Cerebellar nuclear complex (tissue), 1 donor: Measurements from ENCODE around the gene CTNNA2.
"Not testable (repeated sequence)": the region's sequence is repeated elsewhere in the genome, so short reads cannot be mapped to it uniquely, and the experiment has no call there.

Source experiments
- DNase-seq, 2 experiments: peaks; one replicate each; lab custom pipeline; 2025; lab: John Stamatoyannopoulos, UW

Gene CTNNA2

DNA sequence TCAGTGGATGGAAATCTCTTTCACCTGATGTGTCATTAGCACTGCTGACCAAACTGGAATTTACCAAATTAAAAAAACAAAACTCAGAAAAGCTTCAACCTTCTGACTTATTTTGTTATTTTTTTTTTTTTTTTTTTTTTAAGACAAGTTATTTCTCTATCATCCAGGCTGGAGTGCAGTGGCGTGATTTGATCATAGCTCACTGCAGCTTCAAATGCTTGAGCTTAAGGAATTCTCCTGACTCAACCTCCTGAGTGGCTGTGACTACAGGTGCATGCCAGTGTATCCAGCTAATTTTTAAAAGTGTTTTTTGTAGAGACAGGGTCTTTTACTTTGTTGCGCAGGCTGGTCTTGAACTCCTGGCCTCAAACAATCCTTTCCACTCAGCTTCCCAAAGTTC lies 636.1 kb downstream of the CTNNA2 start:
- DNase-seq, result no peak

DNA sequence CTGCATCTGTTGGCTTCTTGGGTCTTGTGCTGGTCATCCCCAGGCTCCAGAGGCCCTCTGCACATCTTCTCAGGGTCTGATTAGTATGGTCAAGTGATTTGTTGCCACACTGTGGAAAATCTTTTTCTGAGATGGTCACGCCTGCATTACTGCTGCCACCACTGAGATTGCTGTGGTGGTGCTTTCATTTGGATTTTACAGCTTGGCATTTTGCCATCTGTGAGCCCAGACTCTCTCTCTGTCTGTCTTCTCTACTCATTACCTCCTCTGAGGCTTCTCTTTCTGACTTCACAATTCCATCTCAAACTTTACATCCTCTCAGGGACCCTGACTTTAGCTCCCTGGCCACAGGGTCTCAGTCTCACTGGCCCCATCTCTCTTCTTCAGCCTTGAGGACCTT lies 637.1 kb downstream of the CTNNA2 start:
- DNase-seq, result no peak

DNA sequence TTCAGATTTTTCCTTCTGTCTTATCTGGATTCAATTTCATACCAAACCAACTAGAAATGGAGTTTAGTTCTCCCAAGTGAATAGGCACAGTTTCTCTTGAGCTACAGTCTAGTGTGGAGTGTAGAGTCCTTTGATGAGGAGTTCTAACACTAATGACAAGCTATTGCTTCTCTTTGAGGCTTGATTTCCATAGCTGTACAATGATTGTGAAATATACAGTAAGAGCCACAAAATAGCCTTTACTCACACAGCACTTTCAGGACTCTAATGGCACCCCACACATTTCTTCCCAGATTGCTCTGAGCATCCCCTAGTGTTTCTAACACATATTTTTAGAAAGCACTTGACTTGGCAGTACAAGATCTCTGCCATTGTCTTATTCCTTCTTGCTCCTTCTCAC lies 638.4 kb downstream of the CTNNA2 start:
- no peak for DNase-seq

DNA sequence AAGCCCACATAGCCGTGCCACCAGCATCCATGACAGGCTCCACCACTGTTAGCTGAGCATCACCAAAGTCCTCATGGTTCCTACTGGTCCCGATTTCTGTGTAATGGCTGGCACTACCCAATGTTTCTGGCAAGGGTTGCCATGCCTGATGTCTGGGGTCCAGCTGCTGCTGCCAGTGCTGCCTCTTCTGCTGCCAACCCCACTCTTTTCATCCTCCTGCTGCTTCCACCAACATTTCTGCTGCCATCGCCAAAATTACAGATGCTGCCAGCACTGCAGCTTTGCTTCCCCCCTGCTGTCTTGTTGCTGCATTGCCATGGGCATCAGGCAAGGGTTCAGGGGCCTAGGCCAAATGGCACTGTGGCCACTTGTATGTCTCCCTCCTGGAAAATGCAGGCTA lies 638.8 kb downstream of the CTNNA2 start:
- no peak for DNase-seq

DNA sequence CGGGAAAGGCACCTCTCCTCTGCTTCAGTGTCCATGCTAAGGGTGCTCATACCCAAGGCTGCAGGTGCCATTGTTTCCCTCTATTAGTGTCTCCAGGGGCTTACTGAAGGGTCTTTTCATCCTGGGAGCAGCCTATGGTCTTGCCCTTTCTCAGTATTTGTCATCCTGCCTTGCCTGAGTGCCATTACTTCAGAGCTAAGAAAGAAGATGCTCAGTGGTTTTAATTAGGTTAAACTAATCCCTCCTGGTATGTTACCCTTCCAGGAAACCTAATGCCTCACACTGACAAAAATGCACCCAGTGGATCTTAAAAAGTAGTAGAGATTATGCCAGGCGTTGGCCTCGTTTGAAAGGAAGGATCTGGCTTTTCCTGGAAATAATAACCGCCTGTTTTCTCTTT lies 640.3 kb downstream of the CTNNA2 start:
- DNase-seq, result no peak

DNA sequence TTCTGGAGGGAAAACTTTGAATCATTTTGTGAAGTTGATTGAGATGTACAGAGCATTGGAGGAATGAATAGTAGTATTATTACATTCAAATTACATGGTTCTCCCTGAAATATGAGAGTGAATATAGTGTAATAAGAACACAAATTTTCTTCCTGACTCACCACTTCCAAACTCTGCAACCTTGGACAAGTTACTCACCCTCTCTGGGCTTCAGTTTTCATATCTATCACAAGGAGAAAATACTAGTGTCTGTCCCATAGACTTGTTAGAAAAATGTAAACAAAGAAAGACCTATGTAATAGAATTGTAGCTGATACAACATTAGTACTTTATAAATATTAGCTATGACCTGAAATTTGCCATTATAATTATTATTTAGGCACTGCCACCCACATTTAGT lies 640.9 kb downstream of the CTNNA2 start:
- no peak for DNase-seq

DNA sequence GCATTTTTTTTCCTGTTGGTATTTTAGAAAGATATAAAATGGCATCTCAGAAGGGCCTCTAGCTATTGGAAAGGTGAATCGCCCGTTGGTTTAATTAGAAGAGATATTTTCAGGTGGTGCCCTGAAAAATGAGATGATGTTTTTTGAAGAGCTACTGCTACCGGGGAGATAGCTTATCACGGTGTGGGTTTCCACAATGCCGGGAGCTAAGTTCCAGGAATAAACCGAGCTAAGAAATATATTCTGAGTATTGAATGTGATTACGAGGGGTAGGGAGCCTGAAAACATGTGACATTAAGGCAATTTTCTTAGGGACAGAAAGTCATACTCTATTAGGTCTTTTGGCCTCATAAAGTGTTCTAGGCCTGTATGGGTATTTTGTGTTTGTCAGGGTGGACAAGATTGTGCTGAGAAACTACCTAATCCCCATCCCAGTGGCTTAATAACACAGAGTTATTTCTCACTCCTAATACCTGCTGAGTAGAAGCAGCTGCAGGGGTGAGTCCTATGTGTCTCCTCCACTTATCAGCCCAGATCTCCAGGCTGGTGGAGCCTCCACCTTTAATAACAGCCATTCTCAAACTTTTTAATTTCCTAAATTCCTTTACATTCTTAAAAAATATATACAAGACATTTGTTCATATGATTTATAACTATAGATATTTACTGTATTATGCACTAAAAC lies 641.5 kb downstream of the CTNNA2 start:
- no peak for DNase-seq

DNA sequence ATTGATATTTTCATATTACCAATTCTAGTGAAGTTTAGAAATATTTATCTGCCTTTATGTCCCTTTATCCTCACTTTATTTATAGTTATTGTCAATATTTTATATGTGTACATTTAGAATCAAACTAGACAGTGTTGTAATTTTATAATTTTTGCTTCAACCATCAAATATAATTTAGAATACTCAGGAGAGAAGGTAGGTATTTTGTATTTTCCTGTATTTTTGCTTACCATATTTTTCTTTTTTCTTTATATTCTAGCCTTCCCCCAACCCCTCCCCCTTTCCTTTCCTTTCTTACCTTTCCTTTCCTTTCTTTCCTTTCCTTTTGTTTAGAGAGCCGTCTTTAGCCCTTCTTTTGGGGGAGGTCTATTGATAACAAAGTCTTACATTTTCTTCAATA lies 651.5 kb downstream of the CTNNA2 start:
- DNase-seq, result no peak

DNA sequence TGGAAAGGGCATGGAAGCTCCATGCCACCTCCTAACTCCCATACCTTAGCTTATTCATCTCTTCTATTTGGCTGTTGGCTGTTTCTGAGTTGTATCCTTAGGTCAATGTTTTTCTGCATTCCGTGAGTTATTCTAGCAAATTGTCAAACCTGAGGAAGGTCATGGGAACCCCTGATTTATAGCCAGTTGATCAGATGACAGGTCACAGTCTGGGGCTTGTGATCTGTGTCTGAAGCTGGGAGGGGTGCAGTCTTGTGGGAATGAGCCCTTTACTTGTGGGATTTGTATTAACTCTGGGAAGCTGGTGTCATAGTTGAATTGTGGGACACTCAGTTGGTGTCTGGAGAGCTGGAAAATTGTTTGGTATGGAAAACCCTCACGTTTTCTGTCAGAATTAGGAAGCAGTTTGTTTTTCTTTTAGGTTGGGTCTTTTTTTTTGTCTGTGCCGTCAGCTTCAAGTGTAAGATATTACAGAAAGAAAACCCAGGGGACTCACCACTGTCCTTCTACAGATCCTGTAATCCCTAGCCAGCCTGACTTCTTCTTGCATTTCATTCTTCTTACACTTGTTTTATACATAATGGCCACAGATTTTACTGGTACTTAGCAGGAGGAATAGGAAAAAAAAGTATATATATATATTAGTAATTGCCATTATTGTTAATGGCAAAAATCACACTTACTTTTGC lies 653.8 kb downstream of the CTNNA2 start:
- DNase-seq, result no peak

DNA sequence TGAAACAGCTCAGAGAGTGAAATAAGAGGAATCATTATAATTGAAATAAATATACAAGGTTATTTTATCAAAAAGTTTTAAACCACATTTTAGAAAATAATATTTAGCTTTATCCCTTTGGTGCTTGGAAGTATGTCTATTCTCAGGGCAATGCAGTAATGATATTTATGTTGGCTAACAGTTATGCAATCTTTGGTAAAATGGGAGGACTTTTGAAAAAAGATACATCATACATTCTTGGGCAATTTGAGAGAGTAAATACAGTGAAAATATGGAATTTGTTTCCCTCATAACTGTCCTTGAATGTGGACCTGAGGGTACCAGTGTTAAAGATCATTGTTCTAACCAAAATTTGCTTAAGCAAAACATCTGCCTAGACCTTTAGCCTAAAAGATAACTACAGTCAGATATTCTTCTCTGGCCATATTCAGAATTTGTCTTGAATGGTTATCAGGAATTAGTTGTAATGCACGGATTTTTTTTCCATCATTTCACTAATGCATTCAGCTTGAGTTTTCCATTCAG lies 654.5 kb downstream of the CTNNA2 start:
- no peak for DNase-seq

DNA sequence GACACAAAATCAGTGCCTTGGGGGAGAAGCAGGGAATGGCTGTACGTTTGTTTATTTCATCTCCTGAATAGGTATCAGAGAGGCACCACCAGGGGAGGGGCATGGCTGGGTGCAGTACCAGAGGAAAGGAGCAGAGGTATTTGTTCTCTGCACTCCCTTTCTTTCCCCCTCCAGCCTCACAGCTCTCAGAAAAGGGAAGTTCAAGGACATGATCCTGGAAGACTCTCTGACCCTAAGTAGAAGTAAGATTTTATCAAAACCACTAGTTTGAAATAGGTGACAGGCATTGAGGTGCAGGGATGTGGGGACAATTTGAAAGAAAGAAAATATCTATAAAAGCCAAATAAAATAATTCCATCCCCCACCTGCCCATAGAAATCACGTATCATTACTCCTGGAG lies 655.2 kb downstream of the CTNNA2 start:
- no peak for DNase-seq

DNA sequence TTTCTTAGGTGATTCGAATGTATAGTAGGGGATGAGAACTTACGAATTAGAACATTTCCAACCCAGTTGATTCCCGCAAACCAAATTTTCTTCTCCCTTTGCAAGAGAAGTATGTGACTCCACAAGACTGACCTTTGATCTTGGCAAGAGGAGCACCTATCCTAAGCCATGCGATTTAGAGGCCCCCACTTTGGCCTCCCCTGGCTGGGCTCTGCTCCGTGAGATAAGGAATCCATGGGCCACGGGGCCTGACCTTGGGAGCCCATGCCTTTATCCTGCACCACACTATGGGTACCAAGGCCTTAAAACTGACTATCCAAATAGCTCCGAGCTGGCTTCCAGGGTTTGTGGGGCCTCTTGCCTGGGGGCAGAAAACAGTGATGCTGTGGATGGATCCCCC lies 656.0 kb downstream of the CTNNA2 start:
- no peak for DNase-seq

DNA sequence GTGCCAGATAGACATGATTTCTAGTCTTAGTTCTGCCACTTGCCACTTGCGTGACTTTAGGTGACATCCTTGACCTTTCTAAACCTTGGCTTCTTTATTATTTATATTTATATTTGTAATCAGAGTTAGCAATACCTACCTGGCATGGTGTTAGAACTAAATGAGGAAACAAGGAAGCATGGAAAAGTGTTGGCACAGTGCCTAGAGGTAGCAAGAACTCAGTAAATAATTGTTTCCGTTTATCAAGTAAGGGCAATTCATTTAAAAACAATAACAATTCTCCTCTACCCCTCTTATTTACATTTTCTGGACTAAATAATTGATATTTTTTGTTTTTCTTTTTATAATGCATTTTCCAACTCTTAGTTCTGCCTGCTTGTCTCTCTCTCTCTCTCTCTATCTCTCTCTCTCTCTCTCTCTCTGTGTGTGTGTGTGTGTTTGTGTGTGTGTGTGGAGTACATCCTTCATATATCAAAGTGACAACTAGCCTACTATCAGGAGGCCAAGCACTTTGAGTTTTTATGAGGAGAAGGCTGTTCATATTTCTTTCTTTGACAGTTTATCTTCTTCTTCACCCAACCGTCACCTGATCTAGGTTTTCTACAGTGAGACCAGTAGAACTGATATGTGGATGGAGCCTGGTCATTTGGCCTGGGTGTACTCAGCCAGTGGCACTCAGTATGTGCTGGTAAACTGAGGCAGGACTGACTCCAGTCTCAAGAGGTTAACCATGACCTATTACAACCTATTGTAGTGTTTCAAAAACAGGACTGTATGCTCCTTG lies 657.2 kb downstream of the CTNNA2 start:
- no peak for DNase-seq

DNA sequence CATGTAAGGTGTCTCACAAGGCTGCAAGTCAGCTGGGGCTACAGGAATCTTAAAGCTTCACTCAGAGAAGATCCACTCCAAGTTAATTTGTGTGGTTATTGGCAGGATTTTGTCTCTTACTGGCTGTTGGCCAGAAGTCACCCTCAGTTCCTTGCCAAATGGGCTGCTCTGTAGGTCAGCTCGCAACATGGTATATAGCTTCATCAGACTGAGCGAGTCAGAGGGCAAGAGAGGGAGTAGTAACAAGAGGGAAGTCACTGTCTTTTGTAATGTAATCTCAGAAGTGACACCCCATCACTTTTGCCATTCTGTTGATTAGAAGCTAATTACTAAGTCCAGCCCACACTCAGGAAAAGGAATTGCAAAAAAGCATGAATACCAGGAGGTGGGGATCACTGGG lies 672.2 kb downstream of the CTNNA2 start:
- no peak for DNase-seq

DNA sequence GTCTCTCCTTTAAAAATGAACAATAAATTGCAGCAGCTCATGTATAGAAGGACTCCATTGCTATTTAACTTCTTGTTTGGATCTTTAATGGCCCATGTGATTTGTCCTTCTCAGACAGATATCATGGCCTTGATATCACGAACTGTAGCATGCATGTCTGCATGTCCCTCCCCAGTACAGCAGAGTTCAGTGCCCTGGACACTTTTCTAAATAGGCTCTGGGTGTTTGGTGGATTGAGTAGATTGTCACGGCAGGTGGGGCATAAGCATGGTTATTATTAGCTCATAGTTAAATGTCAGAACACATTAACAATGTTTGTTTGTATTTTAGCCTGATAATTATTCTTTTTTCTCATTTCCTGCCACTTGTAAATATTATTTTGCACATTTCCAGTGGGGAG lies 673.4 kb downstream of the CTNNA2 start:
- no peak for DNase-seq

DNA sequence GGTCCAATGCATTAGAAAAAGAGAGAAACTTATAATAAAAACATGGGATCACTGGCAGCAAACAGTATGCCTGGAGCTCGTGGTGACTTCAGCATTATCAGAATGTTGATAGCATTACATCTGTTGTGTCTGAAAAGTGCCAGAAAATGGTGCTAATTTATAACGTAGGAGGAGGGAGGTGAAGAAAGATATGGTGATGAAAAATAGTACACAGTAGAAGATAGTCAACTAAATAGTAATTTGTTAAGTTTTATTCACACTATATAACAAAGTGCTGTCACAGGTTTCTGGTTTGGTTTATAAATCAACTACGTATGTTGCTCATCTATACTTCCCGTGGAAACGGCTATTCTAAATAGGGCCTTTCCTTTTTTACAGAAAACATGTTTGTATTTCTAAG lies 674.3 kb downstream of the CTNNA2 start:
- DNase-seq, result no peak

DNA sequence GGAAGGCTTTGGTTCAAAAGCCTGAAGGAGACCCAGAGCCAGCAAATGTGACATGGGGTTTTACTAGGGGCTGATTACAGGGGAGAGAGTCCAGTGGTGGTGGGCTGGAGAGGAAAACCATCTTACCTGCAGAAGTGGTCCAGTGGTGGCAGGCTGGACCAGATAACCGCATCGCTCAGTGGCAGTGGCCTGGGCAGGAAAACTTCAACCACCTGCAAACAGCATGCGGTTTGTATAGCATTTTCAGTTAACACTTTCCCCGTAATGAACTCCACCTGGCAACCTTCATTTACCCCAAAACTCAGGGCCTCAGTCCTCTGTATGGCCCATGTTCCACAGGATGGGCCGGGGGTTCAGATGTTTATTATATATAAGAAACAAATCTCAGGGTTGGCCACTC lies 677.3 kb downstream of the CTNNA2 start:
- DNase-seq, result no peak

DNA sequence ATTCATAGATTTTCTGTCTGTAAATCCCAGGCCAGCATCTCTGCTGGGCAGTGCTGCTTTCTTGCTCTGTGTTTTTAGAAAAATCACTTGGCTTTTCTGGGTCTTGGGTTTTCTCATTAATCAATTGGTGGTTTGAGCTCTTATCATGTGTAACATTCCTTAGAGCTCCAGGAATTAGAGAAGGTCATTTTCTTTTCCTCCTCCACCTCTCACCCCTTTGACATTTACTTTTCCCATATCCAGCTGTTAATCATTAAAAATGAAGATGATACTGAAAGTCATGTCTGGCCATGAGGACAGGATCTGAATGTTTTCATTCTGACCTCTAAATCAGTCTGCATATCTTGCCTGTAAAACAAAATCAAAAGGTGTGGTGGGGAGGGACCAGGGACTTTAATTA lies 680.7 kb downstream of the CTNNA2 start:
- no peak for DNase-seq

DNA sequence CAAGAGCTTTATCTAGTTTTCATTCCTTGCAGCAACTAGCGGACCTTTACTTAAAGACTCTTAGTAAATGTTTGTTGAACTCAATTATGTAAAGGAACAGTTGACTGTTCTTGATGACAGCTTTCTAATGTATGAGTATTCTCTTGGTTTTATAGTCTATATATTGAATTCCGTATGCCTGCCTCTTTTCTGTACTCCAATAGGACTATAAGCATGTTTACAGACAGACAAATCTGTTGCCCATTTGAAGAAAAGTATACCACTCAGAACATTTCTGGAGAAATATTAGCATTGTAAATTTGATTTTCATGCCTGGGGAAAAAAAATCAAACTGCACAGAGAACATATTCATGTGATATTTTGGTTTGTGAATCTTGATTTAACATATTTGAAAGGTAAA lies 682.2 kb downstream of the CTNNA2 start:
- DNase-seq, result no peak

DNA sequence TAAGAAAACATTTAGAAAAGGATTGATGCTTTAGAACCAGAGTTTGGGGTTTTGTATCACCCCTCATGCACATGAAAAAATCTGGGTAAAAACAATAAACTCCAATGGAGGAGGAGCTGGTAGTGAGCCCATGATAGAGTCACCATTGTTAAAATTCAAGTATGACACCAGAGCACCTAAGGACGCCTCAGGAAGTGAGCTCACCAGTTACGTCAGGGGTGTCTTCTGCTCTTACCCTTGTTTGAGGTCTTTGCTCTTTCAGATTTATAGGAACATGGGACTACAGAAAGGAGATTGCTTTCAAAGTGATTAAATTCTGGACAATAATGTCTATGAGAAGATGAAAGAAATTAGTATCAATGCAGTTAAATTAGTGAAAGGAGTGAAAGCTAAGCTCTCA lies 685.2 kb downstream of the CTNNA2 start:
- no peak for DNase-seq

DNA sequence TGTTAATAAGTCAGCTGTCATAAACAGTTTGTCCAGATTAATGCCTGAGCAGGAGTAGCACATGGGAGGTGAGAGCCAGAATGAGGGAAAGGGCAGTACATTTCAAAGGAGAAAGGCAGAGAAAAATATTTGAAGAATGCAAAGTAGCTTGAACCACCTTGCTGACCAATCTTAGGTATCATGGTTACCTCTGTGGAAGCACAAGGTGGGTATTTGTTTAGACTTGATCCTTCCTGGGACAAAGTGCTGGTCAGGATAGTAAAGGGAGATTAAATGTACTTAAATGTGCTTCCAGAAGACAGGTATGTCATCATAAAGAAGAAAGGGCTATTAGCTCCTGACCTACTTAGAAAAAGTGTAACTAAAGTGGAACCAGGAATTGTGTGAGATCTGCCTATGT lies 686.7 kb downstream of the CTNNA2 start:
- no peak for DNase-seq

DNA sequence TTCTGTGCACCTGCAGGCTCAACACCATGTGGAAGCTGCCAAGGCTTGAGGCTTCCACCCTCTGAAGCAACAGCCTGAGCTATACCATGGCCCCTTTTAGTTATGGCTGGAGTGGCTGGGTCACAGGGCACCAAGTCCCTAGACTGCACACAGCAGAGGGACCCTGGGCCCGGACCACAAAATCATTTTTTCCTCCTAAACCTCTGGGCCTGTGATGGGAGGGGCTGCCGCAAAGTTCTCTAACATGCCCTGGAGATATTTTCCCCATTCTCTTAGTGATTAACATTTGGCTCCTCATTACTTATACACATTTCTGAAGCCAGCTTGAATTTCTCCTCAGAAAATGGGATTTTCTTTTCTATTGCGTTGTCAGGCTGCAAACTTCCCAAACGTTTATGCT lies 691.1 kb downstream of the CTNNA2 start:
- not testable (repeated sequence) for DNase-seq

DNA sequence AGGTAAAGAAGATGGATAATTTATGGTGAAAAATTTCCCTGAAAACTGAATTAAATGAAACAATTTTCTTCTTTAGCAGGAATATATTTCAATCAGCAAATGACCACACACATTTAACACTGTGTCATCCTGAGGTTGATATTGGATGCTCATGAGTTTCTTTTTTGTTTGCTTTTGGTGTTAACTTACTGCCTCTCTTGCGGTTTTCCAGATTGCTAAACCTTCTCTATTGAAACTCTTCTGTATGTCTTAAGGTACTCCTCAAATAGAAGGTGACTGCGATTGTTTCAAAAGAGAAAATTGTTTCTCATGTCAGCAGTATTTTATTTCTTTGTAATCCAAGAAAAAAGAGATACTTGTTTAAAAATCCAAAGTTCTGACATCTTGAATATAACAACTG lies 692.6 kb downstream of the CTNNA2 start:
- DNase-seq, result no peak
